GM19035 (cell line): ENCODE measurements around the gene NCK1.

Experiments
- ATAC-seq: cut with Tn5 transposase; IDR thresholded peaks from one replicate; pipeline ENCODE4 v1.9.1; 2021; ENCODE audit not compliant: unreplicated experiment

Gene NCK1

DNA sequence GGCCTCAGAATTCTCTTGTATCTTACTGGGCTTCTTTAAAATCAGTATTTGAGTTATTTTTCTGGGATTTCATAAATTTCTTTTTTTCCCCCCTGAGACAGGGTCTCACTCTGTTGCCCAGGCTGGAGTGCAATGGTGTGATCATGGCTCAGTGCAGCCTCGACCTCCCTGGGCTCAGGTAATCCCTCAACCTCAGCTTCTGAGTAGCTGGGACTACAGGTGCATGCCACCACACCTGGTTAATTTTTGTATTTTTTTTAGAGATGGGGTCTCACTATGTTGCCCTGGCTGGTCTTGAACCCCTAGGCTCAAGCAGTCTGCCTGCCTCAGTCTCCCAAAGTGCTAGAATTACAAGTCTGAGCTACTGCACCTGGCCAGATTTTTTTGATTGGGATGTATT is 43.5 kb downstream of the NCK1 start:
- ATAC-seq, result no peak

DNA sequence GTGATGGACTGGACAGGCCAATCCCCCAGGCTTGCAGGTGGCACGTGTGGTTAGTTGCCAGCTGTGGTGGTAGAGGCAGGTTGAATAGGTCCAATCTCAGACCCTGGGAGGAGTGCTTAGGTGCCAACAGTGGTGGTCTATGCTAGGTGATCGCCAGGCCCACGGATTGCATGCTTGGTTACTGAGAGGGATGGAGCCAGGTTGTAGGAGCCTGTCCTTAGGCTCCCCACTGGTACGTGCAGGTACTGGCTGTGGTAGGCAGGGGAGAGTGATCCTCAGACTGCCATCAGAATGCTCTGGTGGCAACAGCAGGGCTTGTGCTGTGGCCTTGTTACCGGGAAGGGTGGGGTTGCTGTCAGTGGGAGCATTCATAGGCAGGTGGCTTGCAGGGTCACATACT is 44.7 kb downstream of the NCK1 start:
- ATAC-seq, result no peak

DNA sequence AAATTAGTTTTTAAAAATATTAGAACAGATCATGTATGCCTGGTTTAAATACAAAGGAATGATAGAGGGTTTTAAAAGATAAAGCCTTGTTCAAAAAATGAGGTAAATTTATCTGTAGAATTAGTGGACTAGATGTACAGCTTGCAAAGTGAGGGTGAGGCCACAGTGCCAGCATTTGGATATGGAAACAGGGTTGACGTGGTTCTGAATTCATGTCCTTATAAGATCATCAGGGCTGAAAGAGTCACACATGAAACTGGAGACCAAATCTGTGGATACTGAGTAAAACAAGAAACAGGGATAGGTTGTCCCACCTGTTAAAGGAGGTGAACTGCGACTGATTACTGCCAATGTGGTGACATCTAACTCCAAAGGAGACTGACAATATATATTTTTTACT is 46.3 kb downstream of the NCK1 start:
- no peak for ATAC-seq

DNA sequence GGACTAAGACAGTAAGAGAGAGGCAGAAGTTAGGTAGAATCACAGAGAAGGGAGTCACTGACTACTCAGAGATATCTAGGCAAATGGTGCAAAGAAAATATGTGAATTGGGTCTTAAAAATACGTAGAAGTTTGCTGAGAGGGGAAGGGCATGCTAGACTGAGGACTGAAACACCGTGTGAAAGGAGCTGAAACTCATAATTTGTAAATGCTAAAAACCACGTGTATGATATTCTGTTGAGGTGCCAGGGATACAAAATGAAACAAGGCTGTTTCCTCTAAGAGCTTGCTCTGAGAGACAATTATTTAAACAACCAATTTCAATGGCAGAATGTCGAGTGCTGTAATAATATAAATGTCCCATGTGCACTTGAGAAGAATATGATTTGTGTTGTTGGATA is 47.2 kb downstream of the NCK1 start:
- no peak for ATAC-seq

DNA sequence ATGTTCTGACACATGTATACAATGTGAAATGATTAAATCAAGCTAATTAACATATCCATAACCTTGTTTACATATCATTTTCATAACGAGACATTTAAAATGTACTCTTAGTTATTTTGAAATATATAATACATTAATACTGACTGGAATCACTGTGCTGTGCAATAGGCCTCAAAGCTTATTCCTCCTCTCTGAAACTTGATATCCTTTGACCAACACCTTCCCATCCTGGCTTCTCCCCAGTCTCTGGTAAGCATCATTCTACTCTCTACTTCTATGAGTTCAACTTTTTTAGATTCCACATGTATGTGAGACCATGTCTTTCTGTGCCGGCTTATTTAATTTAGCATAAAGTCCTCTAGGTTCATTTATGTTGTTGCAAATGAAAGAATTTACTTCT is 48.7 kb downstream of the NCK1 start:
- no peak for ATAC-seq

DNA sequence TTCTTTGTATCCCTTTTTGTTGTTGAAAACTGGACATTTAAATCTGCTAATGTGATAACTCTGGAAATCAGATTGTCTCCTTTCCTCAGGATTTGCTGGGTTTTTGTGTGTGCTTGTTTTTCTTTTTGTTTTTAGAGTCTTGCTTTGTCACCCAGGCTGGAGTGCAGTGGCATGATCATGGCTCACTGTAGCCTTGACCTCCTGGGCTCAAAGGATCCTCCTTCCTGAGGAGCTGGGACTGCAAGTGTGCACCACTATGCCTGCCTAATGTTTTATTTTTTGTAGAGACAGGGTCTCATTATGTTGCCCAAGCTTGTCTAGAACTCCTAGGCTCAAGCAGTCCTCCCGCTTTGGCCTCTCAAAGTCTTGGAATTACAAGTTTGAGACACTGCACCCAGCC is 51.2 kb downstream of the NCK1 start:
- ATAC-seq, result no peak

DNA sequence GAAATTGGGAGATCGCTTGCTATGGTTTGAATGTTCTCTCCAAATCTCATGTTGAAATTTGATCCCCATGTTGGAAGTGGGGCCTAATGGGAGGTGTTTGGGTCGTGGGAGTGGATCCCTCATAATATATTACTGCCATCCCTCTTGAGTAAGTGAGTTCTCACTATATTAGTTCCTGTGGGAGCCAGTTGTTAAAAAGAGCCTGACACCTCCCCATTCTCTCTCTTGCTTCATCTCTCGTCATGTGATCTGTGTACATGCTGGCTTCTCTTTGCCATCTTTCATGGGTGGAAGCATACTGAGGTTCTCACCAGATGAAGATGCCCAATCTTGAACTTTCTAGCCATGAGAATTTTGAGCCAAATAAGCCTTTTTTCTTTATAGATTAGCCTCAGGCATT is 52.7 kb downstream of the NCK1 start:
- ATAC-seq, result no peak

DNA sequence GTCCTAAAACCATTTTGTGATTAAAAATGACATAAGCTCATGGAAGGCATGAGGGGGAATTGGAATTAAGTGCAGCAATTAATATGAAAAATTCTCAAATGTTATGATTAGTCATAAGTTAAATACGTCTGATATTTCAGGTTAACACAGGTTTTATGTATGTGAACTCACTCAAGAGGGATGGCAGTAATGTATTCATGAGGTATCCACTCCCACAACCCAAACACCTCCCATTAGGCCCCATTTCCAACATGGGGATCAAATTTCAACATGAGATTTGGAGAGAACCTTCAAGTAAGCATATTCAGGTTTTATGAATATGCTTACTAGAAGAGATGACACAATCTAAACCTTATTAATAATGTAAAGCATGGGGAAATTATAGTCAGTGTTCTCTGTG is 54.2 kb downstream of the NCK1 start:
- ATAC-seq, result no peak

DNA sequence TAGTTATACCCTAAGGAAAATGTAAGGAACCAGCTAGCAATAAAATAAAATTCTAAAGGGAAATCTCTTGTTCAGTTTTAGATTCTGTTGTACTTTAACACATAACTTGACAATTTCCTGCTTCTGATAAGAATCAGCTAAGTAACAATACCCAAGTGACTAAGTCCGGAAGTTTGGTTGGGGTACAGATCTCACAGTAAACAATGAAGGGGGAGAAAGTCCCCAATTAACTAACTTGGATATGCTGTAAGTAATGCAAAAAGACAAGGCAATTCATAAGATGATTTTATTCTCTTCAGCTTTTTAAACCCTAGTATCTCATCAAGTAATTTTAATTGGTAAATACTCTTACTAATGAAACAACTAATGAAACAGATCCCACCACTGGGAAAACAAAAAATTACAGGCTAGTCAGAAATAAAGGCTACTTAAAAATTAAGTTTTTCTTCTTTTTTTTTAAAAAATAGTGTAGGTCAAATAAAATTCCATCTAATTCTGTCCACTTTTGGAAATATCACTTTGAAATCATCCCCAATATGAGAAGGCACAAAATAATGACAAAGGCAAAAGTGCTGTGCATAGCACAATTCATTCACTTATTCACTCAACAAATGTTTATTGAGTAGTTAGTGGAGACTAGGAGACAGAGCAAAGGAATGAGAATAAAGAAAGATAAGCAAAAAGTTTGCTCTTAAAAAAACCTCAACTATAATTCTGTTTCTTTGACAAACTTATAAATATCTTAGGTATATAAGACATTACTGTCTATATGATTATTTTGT is 58.0 kb downstream of the NCK1 start:
- no peak for ATAC-seq

DNA sequence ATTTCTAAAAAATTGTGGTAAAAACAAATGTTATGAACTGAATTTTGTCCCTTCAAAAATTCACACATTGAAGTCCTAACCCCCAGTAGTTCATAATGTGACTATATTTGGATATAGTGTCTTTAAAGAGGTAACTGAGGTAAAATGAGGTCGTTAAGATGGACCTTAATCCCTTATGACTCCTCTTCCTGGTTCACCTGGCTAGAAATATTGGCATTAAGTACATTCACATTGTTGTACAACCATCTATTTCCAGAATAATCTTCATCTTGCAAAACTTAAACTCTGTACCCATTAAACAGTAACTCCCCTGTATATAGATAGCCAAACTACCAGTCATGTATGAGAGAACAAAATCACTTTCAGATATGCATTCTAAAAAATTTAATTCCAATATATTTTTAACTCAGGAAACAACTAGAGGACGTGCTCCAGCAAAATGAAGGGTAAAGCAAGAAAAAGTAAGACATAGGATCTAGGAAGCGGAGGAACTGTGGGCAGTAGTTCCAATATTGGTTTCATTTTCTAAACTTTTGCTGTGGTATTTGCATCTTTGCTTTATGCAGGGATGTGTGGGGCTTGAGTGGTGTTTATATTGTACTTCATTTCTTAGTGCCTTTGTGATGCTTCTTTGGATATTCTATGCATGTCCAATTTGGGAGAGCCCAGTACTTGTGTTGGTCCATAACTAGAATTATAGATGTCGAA is 59.0 kb downstream of the NCK1 start:
- ATAC-seq, result no peak

DNA sequence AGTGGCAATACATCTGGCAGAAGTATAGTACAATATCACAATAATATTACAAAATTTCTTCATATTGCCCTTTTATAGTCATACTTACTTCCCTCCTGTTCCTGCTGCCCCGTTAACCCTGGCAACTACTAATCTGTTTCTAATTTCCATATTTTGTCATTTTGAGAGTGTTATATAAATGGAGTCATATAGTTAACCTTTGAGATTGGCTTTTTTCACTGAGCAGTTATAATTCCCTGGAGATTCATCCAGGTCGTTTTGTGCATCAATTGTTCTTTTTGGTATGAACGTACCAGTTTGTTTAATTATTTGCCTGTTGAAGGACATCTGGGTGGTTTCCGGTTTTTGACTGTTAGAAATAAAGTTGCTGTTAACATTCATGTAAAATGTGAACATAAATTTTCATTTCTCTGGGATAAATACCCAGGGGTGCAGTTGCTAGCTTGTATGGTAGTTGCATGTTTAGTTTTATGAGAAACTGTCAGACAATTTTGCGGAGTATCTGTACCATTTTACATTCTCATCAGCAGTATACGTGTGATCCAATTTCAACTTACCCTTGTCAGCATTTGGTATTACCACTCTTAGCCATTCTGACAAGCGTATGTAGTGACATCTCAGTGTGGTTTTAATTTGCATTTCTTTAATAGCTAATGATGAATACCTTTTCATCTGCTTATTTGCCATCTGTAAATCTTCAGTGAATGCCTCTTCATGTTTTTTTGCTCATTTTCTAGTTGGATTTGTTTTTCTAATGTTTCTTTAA is 63.6 kb downstream of the NCK1 start:
- ATAC-seq, result no peak

DNA sequence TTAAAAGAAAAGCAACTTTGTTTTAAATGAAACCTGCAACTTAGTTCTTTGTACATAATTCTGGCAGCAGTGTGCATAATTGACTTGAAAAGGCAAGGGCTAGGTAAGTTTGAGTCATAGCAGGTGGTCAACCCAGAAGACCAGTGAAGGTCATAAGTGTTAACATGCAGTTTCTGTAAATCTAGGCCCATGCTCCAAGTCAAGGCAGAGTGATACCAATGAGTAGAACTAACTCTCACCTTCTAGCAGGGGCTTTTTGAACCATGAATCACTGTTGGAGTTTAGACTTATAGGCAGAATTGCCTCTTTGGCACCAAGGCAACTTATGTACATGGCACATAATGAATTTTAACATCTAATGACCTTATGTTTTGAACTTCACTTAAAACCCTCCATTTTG is 66.2 kb downstream of the NCK1 start:
- no peak for ATAC-seq

DNA sequence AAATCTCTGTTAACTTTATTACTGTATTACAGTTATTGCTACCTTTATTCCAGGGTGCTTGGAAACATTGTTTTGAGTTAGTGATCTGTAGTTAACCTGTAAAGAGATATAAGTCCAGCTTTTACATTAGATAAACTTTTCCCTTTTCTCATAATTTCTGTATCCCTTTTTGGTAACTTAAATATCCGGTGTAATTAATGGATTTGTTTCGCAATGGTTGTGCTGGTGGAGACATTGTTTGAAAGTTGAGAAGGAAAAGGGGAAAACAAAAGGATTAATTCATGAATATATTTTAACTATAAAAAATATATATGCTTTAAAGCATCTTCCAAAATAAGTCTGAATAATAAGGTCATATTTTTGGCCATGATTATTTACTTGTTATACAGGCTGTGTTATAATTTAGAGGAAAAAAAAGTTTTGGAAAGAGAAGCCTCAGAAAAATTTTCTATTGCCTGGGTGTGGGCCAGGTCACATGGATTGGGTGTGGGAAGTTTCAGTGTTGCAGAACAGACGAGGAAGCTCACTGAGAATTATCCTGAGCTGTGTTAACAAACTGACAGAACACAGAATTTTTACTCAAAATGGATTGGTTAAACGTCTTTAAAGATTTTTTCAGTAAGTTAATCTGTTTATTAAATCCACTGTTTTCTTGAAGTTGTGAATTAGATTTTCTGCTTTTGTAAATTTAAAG is 68.1 kb downstream of the NCK1 start:
- no peak for ATAC-seq

DNA sequence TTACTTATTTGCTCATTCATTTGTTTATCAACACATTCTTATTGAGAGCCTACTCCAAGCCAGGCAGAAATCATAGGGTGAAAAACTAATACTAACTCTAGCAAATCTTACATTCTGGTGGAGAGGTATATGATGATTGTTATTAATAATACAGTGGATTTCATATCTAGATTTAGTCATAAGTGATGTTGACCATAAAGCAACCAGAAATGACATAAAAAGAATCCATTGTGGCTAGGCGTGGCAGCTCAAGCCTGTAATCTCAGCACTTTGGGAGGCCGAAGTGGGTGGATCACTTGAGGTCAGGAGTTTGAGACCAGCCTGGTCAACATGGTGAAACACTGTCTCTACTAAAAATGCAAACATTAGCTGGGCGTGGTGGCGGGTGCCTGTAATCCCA is 69.6 kb downstream of the NCK1 start:
- ATAC-seq, result no peak

DNA sequence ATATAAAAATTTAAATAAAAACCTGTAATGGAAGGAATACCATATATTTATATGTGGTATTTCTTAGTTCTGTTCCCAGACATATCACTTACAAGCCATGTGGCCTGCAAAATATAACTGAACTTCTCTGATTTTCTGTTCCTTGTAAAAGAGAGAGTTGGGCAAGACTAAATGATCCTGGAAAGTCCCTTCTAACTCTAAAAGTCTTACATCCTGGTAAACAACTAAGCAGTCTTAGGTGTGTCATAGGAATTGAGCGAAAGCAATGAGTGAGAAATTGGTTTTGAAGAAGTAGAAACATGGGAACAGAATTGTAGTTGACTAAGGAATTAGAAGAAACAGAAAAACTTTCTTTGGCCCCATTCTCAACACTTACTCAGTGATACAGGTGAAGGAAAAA is 70.5 kb downstream of the NCK1 start:
- ATAC-seq, result no peak

DNA sequence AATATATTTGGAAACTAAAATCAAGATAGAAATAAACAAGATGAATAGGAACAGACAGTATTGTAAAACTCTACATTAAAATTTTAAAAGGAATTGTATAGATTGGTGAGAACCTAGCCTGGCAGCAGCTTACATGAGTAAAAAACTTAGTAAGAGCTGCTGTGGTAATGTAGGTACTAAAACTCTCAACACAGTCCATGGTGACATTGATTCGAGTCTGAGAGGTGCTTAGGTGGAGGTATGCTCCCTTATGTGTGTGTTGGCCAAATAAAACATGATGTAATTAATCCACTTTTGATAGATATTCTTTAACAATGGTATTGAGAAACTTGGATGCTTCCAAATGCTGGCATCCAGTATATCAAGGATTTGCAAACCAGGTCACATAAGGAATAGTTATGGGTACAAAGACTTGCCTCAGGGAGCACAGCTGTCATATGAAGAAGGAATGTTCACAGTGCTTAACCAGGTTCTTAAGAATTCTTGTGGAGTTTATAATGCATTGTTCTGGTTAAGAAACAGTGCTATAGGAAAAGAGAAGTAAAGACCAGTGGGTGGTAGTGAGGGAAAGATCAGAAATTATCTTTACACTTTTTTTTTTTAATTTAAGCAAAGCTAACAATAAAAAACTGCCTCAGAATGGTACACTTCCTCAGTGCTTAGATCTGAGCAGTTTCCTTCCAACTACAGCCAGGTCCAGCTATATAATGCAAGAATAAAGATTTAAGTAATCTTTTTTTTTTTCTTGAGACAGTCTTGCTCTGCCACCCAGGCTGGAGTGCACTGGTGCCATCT is 71.2 kb downstream of the NCK1 start:
- ATAC-seq, result no peak

DNA sequence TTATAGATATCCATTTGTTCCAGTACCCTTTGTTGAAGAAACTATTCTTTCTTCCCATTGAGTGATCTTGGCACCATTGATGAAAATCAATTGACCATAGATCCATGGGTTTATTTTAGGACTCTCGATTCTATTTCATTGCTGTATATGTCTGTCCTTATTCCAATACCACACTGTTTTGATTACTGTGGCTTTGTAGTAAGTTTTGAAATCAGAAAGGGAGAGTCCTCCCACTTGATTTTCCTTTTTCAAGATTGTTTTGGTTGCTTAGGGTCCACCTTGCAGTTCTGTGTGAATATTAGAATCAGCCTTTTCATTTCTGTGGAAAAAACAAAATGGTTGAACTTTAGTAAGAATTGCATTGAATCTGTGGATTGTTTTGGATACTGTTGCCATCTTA is 75.2 kb downstream of the NCK1 start:
- no peak for ATAC-seq

DNA sequence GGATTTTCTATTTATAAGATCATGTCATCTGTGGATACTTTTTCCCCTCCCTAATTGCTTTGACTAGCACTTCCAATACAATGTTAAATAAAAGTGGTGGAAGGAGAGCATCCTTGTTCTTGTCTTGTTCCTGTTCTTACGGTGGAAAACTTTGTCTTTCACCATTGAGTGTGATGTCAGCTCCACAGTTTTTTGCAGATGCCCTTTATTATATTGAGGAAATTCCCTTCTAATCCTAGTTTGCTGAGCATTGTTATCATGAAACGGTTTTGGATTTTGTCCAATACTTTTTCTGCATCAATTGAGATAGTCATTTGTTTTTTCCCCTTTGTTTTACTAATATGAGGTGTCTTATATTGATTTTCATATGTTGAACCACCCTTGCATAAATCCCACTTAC is 75.8 kb downstream of the NCK1 start:
- ATAC-seq, result no peak

DNA sequence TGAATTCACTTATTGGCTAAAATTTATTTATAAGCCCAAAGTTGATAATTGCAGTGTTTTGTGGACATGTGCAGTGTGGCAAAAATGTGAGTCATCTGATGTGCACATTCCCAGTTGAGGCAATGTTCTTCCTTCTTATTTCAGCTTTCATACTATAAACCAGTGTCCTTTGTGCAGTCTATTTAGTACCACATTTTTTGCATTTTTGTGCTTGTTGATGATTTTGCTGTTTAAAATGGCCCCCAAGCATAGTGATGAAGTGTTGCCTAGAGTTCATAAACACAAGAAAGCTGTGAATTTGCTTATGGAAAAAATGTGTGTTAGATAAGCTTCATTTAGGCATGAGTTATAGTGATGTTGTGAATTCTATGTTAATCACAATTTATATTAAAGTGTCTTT is 76.3 kb downstream of the NCK1 start:
- ATAC-seq, result no peak

DNA sequence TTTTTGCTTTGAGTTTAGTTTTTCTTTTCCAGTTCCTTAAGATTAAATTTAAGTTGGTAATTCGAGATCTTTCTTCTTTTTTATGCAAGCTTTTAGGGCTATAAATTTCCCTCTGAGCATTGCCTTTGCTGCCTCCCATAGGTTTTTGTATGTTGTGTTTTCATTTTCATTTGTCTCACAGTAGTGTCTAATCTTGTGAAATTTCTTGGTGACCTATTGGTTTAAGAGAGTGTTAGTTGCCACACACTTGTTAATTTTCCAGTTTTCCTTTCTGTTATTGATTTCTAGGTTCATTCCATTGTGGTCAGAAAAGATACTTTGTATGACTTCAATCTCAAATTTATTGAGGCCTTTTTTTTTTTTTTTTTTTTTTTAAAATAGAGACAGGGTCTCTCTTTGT is 77.5 kb downstream of the NCK1 start:
- no peak for ATAC-seq

DNA sequence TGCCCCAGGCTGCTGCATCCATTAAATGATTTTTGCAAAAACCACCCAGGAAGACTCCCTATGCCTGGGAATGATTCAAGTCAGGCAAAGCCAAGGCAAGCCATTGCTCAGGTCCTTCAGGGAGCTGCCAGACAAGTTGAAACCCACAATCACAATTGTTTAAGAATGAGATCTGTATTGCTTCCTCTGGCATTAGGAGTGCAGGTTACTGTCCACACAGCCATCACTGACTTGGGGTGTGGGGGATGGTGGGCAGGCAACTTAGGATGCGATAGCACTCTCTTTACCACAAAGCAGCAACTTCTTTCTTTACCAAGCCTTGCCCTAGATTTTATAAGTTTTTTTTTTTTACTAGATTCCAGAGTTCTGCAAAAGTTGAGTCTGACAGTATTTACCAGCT is 80.8 kb downstream of the NCK1 start:
- ATAC-seq, result no peak
